Ammon's horn (tissue), 1 donor: ENCODE results near the gene ABCC9.
"Not testable (repeated sequence)": the region's sequence is repeated elsewhere in the genome, so short reads cannot be mapped to it uniquely, and the experiment has no call there.

ENCODE experiments used
- DNase-seq: peaks from one replicate; pipeline ENCODE4 v3.0.0-alpha.2; 2016; ENCODE audit warnings: low spot score

ABCC9 gene

DNA sequence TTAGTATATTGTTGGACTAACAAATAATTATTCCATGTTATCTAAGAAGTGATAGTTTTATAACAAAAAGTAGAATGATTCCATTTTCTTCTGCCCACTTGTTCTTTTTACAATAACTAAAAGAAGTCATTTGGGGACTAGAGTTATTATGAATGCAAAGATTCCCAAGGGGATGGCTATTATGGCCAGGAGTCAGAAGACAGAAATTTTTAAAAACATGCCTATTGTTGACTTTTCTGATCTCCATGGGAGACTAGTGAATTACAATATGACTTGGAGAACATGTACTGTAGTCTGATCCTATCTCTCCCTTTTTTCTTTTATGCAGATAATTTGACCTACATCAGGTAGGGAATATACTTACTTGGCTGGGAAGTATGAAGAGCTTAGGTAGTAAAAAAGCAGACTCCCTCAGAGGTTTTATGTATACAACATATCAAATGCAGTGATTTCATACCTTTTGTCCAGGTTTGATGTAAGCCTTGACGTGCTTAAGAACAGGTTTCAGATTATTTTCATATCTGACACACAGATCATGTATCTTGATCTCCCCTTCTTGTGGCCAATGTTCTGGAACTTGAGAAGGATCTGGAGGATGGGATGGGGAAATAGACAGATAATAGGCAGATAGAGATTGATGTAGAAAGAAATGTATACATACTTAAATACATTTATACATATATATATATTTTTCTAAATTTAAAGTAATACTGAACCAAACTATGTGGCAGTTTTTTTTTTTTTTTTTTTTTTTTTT lies 125.7 kb downstream of the ABCC9 start:
- no peak for DNase-seq

DNA sequence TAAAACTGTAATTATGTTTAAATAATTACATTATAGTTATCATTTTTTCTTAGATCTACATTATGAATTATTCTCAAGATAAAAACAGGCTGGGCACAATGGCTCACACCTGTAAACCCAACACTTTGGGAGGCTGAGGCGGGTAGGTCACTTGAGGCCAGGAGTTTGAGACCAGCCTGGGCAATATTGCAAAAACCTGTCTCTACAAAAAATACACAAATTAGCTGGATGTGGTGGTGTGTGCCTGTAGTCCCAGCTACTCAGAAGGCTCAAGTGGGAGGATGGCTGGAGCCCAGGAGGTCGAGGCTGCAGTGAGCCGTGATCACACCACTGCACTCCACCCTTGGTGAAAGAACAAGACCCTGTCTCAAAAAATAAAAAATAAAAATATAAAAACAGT lies 126.4 kb downstream of the ABCC9 start:
- DNase-seq: no peak

DNA sequence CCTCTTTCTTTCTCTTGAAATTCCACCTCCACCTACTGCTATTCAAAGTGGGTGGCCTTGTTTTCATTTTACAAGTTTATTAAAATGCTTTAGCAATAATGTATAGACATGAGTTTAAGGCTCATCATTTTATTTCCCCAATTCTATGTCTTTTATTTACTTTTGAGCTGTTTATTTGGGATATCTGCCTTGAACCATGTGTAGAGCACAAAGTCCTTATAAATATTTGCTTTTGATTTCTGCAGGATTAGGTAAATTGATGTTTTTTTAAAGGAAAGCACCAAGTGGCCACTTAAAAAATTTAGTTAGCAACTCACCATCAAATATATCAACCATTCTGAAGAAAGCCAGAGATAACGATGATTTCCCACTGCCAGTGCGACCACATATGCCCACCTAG lies 126.9 kb downstream of the ABCC9 start:
- no peak for DNase-seq

DNA sequence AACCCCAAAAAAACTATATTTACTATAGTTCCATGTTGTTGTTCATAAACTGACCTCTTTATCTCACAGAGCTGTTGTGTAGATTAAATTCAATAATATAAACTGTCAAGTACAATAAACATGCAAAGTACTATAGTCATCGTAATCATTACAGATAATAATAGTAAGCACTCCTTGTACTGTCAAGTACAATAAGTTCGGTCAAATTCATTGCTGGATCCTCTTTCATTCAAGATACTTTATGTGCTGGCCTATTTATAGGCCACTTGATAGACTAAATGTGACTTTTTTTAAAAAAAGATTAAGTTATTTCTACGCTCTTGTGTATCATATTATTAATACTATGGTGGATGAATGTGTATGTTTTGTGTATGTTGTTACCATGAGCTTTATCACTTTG lies 127.5 kb downstream of the ABCC9 start:
- no peak for DNase-seq

DNA sequence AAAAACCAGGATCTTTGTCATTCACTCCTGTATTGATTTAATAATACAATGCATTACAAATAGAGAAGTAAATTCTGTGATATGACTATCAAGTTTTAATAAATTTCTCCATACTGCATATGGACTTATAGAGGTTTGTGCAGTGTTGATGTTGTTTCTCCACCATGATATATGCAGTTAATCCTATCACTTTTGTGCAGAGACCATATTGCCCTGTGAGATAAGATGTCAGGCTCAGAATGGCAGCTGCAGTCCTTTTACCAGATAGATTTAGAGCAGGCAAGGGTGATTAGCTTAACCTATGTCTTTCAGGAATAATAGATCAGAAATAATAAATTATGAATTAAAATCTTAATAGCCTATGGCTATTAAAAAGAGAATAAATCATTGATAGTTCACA lies 128.1 kb downstream of the ABCC9 start:
- no peak for DNase-seq

DNA sequence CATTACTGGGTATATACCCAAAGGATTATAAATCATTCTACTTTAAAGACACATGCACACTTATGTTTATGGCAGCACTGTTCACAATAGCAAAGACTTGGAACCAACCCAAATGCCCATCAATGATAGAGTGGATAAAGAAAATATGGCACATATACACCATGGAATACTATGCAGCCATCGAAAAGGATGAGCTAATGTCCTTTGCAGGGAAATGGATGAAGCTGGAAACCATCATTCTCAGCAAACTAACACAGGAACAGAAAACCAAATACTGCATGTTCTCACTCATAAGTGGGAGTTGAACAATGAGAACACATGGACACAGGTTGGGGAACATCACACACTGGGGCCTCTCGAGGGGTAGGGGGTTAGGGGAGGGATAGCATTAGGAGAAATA lies 128.9 kb downstream of the ABCC9 start:
- not testable (repeated sequence) for DNase-seq

DNA sequence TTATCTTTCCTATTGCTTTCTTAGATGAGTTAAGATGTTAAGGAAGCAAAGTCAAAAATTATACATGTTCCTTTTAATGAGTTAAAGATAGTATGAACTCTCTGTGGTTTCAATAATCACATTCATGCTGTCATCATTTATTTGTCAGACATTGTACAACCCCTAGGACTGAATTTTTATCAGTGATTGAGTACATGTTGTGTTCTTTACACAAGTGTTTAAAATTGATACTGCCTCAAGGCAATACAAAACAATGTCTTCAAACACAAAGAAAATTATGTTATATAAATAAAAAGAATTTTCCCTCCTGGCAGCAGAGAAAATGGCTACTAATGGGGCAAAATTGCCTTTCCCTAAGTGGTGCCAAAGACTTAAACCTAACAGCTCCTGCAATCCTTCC lies 132.1 kb downstream of the ABCC9 start:
- DNase-seq: no peak

DNA sequence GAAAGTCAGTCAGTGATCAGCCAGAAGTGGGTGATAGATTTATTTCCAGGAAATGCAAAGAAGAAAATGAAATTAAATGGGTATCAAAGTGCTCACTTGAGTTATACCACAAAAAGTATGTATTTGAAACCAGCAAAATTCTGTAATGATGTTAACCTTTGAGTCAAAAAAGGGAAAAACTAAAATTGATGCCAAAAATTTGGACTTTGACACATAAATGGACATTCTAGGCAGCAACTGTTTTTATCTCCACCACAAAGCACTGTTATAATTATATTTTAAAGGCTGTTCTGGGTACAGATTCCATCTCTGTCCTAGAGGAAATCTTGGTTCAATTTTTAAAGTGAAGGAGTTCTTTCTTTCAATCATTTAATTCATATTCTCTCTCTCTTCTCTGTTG lies 135.0 kb downstream of the ABCC9 start:
- no peak for DNase-seq

DNA sequence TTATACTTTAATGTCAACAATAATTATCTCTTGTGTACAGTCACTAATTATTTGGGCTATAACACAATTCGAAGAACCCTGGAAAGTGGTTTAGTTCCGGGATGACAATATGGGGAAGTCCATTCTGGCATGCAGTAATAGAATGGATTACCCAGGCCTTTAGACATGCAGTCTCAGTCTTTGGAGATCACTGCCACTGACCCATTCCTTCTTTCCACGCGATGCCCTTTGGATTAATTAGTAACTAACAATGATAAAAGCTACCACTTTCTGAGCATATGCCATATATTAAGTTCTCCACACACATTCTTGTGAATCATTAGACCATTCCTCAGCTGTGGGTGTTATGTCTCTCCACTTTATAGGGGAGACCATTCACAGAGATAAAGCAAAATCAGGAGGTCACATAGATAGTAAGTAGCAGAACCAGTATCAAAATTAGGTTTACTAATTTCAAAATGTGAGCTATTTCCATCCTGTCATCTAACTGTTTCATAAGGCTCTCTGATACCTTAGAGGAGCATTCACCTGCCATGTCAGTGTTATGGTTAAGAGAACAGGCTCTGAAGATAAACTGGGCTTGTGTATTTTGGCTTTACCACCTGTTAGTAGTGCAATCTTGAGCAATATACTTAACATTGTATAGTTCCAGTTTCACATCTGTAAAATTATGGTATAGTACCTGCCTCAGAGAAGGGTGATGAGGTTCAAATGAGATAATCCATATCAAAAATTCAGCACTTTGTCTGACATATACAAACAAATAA lies 139.5 kb downstream of the ABCC9 start:
- no peak for DNase-seq

DNA sequence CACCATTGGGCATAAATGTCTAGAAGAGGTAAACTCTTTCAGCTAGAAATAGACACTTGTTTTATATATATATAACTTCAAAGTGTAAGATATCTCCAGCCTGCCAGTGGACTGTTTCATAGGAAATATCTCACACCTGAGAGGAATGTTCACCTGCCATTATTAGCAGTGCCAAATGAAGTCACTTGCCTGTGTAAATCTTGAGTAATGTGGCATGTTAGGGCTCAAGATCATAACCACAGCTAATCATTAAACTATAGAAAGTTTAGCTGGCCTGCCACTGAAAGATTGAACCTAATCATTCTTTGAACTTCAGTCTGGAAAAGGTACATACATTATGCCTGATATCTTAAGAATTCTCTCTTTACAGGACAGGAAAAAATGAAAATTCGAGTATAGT lies 141.2 kb downstream of the ABCC9 start:
- DNase-seq: no peak

DNA sequence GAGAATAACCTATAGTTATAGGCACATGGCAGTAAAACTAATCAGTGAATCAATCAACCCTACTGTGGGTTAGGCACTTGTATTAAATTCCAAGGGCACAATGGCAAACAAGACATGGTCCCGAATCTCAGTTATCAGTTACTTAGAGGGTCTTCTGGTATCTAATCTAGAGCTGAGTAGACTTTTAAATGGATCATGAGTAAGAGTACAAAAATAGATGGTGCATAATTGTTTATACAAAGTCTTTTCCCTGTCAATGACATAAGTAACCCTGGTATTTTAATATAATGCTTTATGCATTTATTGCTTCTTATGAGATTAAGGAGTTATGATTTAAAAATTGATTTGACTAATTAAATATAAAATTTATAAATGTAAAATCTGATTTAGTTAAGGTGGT lies 143.7 kb downstream of the ABCC9 start:
- DNase-seq: no peak

DNA sequence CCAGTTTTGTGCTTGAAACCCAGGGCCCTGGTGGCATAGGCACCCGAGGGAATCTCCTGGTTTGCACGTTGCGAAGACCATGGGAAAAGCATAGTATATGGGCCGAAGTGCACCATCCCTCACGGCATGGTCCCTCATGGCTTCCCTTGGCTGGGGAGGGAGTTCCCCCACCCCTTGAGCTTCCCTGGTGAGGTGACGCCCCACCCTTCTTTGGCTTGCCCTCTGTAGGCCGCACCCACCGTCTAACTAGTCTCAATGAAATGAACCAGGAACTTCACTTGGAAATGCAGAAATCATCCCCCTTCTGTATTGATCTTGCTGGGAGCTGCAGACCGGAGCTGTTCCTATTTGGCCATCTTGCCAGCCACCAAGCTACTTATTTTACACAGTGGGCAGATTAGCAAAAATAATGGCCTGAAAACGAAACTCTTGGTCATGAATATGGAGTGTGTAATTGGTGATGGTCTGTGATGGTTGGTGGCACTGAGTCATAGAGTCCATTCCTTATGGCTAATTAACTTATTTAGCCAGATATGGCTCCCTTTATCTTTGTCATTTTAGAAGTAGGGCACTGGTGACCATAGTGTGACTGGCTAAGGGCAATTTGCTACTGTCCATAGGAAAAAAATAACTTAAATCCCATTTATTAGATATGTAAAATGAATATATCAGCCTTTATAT lies 145.4 kb downstream of the ABCC9 start:
- DNase-seq: no peak

DNA sequence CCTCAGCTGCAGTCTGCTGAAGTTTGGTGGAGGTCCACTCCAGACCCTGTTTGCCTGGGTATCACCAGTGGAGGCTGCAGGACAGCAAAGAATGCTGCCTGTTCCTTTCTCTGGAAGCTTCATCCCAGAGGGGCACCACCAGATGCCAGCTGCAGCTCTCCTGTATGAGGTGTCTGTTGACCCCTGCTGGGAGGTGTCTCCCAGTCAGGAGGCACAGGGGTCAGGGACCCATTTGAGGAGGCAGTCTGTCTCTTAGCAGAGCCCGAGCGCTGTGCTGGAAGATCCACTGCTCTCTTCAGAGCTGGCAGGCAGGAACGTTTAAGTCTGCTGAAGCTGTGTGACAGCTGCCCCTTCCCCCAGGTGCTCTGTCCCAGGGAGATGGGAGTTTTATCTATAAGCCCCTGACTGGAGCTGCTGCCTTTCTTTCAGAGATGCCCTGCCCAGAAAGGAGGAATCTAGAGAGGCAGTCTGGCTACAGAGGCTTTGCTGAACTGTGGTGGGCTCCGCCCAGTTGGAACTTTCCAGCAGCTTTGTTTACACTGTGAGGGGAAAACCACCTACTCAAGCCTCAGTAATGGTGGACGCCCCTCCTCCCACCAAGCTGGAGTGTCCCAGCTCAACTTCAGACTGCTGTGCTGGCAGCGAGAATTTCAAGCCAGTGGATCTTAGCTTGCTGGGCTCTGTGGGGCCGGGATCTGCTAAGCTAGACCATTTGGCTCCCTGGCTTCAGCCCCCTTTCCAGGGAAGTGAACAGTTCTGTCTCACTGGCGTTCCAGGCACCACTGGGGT lies 146.2 kb downstream of the ABCC9 start:
- not testable (repeated sequence) for DNase-seq

DNA sequence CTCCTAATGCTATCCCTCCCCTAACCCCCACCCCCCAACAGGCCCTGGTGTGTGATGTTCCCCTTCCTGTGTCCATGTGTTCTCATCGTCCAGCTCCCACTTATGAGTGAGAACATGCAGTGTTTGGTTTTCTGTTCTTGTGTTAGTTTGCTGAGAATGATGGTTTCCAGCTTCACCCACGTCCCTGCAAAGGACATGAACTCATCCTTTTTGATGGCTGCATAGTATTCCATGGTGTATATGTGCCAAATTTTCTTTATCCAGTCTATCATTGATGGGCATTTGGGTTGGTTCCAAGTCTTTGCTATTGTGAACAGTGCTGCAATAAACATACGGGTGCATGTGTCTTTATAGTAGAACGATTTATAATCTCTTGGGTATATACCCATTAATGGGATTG lies 151.5 kb downstream of the ABCC9 start:
- not testable (repeated sequence) for DNase-seq

DNA sequence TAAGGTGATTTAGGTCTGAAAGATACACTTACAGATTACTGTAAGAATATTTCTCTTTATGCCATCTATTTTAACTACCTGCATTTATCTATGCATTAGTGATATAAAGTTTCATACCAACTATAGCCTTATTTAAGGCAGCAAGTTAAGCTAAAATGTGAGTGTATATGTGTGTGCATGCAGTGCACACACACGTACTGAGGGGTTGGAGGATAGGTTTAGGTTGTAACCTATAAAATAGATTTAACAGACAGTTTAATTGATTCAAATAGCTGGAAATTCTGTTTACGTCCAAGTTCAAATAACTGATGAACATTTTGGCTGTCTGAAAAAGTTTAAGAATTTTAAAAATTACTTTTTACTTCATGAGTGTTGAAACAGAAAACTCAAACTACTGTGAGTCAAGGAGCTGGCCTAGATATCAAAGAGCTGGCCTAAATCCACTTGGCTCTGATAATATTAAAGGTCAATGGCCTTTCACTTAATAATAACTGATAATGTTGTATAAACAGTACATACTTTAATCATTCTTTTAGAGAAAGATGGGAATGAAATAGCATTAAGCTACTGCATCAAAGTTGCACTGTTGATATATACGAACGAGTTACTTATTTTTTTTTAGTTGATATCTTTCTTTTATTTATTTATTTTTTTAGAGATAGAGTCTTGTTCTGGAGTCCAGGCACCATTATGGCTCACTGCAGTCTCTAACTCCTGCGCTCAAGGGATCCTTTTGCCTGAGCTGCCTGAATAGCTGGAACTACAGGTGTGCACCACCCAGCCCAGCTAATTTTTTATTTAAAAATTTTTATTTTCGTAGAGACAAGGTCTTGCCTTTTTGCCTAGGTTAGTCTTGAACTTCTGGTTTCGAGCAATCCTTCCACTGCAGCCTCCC lies 152.9 kb downstream of the ABCC9 start:
- DNase-seq: no peak

DNA sequence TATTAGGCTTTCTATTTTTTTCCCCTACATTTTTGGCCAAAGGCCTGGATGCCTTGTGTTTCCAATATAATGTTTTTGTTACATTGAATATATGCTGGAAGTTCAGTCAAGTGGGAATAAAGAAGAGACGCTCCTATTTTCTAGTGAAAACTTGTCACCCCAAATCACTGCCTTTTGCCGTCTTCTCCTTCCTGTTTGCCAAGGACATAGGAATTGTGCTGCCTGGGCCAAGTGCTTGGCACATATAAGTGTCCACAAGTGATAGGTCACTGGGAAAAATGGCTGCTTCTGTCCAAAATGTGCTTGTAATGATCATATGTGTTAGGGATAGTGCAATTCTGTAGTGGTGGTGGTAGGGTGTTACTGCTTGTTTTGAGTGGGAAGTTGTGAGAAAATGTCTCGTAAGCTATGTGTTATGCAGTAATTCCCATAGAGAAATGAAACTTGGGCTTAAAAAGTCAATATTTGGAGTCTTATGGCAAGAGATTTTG lies 155.1 kb downstream of the ABCC9 start:
- no peak for DNase-seq

DNA sequence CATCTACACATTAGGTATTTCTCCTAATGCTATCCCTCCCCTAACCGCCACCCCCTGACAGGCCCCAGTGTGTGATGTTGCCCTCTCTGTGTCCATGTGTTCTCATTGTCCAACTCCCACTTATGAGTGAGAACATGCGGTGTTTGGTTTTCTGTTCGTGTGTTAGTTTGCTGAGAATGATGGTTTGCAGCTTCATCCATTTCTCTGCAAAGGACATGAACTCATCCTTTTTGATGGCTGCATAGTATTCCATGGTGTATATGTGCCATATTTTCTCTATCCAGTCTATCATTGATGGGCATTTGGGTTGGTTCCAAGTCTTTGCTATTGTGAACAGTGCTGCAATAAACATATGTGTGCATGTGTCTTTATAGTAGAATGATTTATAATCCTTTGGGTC lies 158.5 kb downstream of the ABCC9 start:
- DNase-seq: not testable (repeated sequence)

DNA sequence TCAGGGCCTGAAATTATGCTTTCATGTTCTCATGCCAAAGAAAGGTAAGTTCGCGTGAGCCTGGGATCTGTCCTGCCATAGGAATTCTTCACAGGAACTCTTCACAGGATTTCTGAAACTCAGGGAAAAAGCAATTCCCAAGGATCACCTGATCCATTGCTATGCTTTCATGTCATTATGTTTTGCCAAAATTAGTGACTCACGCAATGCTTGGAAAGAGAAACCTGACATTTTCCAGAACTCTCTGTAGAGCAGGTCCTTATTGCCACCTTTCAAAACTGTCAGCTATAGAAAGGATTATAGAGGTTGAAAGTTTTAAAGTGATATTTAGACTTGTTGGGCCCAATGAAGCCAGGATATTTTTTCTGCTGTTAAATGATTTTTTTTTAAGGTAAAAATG lies 160.4 kb downstream of the ABCC9 start:
- DNase-seq: no peak

DNA sequence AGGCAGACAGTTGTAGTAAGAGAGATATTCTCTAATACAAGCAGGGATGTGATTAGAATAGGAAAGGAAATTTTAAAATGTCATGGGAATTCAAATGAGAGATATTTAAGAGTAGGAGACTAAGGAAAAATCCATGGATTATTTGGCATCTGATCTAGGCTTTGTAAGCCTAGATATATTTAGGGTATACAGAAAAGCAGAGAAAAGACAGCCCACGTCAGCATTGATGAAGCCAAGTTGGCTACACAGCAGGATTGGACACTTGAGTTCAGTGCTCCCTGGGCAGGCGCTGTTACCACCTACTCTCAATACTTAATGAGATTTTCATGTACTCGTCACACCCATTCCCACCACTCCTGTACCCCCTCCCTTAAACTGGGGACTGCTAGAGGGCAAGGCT lies 165.1 kb downstream of the ABCC9 start:
- DNase-seq: no peak

DNA sequence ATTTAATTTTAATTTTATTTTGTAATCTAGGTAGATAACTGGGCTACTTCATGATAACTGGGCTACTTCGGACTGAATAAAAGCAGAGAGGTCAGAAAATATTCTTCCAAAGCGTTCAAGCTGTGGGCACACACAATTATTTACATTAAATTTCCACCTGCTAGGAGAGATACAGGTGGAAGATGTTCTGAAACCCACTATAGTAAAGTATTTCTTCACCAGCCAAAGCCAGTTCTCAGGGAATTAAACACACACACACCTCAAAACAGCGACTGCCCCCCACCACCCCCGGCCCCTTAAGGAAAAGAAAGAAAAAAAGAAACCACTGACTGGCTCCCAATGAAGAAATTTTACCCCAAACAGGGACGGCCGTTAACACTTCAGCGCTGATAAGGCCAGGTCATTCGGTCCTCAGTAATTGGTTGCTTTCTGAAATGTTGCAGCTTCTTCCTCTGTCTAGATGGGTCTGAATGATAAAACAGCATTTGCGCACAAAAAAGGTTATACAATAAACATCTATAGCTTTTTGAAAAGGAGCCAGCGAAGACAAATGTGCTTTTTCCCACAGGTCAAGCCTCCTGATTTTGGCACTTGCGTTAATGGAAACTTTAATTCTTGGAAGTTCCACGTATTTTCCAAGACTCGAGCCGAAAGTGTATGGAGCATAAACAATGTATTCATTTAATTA lies 165.9 kb downstream of the ABCC9 start:
- no peak for DNase-seq
